Left ventricle myocardium superior (tissue), 1 donor: ENCODE measurements around the gene SLC25A22. TPM values are rescaled to one million over a fixed set of nuclear protein-coding genes. Genes with fewer than 3 reads are reported as not detected.

Experiments
- ATAC-seq: fragments of 200-7000 bp; cut with Tn5 transposase; one replicate; pipeline ENCODE4 v1.9.1; 2020; ENCODE audit warnings: mild to moderate bottlenecking, moderate library complexity
- DNase-seq: peaks from one replicate; pipeline ENCODE4 v3.0.0-alpha.2; 2020
- intact Hi-C: fragments of 100-400 bp; cut with micrococcal nuclease; formaldehyde crosslinking; loops from one replicate; pipeline ENCODE4 v1.11.0; 2022
- total RNA-seq: library from RNA; stranded (reverse); fragmentation: NEBNext Ultra II Directional; extraction: Animal tissue kit (Norgen Biotek cat#: 25700); gene quantifications from one replicate; pipeline ENCODE4 v1.2.1, GENCODE V29; 2021
- donor health status: DM: no; HTN: yes; CAD: no; lungs with severe emphysema.

Gene SLC25A22
- total RNA-seq, 1 donor from 2014 or later, result 3.5 TPM

DNA sequence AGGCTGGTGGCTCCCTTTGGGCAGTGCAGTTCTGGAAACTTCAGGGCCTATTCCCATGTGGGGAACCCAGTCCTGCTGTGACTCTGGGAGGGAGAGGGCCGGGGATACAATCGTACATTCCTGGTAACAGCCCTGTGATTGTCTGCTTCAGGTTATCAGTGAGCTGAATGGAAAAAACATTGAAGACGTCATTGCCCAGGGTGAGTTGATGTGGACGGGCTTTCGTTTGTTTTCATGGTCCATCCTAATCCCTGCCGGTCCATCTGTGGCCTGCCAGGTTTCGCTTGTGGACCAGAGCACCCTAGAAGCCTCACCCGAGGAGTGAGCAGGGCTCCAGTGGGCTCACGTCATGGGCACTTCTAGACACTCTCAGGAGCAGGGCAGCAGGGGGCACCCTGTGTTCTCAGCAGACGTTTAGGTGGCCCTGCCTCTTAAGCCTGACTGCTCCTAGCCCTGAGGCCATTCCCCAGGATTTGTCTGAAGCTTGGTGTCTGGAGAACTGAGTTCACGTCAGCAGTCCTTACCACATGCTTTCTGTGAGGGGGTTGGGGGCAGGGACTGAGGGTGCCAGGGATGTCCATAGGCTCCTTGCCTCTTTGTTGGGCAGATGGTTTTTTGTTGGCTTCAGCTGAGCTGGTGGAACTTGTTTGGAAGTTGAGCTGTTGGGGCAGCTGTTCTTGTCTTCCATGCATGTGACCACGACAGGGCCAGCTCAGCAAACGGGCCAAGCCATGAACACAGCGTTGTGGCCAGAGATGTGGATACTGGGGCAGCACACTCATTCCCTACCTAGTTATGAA lies 13.6 kb upstream of the SLC25A22 start:
- no peak for DNase-seq
- intact Hi-C loops, result no loop called here
- no peak for ATAC-seq

DNA sequence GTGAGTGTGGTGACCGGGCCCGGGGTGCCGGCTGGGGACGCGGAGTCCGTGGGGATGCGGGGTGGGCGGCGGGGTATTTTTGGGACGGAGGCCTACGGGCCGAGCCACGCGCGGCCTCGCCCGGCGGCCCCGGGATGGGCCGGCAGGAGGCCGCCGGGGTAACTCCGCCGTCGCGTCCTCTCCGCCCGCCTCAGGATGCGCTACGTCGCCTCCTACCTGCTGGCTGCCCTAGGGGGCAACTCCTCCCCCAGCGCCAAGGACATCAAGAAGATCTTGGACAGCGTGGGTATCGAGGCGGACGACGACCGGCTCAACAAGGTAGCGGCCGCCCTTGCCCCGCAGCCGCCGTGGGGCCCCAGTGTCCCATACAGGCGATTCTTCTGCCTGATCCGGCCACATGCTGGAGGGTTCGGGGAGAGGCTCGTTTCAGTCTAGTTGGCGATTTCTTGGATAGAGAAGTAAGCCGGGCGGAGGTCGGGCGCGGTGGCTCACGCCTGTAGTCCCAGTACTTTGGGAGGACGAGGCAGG lies 12.0 kb upstream of the SLC25A22 start:
- ATAC-seq (no peak), DNase-seq (no peak)
- intact Hi-C loops, result no loop called here

DNA sequence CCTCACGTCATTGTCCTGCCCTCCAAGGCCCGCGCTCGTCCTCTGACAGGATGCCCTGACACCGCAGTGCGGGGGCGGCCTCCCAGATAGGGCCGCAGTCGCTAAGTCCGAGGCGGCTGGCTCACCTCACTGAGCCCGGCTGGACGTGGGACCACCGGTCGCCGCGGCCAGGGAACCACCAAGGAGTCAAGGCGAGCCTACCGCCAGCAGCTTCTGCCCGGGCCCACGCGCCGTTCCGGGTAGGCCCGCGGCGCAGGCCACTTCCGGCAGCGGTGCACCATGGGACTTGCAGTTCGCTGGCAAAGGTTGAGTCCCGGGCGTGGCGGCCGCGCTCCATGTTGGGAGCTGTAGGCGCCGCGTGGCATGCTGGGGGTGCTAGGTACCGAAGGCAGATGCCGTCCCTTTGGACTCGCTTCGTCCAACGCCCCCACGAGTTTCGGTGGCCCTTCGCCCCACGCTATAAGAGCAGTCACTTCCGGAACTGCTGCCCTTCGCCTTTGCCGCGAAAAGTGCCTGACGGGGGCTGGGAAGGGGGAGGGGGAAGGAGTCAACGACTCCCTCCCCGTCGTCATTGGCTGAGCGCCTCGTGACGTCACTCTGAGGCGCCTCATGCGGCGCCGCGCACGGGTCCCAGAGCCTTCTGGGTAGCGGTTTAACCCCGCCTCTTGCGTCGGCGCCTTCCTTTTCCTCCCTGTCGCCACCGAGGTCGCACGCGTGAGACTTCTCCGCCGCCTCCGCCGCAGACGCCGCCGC lies 11.4 kb upstream of the SLC25A22 start, which contains the start of gene RPLP2:
TSS of gene RPLP2 (plus strand) at position 681 of the 753 bp plus-strand sequence. CDS start 268 bp downstream, outside the sequence.
- ATAC-seq, result peak; percentile 90
- DNase-seq, result peak; percentile 99
- intact Hi-C loops, result no loop called here

DNA sequence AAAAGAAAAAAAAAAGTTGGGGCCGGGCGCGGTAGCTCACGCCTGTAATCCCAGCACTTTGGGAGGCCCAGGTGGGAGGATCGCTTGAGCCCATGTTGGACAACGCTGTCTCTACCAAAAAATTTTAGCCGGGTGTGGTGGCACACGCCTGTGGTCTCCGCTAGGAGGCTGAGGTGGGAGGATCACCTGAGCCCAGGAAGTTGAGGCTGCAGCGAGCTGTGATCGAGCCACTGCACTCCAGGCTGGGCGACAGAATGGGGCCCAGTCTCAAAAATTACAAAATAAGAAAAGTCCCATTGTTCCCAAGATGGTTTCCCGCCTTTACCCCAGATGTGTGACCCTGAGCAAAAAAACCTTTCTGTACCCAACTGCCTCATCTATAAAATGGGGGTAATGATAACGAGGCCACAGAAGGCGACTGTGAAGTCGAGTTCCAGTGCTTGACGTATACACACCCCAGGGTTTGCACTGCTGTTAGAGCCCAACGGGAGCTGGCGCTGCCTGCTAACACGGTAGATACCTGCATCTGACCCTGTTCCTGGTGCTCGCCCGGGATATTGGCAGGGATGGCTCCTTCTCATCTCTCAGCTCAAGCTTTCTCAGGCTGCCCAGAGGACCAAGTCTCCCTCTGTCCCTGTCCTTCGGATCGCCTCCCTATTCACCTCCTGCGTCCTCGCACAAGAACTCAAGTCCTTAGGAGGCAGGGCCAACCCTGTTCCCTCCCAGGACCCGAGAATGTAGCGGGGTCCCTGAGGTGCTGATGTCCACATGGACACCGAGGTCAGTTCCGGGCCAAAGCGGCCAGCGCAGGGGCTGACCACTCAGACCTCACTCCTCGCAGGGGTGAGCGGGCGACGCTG lies 10.6 kb upstream of the SLC25A22 start:
- ATAC-seq (no peak), DNase-seq (no peak)
- intact Hi-C loops, result no loop called here

DNA sequence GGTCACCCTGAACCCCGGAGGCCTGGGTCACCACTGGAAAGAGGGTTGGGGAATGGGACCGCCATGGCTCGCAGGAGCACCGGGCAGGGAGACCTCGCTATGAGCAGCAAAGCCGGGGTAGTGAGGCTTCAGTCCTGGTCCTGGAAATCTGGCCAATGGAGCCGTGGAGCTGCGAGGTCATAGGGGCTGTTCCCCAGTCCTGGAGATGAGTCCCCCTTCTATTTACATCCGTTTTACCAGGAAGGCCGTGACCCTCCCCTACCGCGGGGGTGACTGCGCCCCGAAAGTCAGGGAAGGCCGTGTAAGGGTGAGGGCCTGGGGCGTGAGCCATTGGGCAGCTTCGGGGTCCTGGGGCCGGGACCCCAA lies 6.5 kb upstream of the SLC25A22 start:
- intact Hi-C loops, result no loop called here
- no peak for ATAC-seq

DNA sequence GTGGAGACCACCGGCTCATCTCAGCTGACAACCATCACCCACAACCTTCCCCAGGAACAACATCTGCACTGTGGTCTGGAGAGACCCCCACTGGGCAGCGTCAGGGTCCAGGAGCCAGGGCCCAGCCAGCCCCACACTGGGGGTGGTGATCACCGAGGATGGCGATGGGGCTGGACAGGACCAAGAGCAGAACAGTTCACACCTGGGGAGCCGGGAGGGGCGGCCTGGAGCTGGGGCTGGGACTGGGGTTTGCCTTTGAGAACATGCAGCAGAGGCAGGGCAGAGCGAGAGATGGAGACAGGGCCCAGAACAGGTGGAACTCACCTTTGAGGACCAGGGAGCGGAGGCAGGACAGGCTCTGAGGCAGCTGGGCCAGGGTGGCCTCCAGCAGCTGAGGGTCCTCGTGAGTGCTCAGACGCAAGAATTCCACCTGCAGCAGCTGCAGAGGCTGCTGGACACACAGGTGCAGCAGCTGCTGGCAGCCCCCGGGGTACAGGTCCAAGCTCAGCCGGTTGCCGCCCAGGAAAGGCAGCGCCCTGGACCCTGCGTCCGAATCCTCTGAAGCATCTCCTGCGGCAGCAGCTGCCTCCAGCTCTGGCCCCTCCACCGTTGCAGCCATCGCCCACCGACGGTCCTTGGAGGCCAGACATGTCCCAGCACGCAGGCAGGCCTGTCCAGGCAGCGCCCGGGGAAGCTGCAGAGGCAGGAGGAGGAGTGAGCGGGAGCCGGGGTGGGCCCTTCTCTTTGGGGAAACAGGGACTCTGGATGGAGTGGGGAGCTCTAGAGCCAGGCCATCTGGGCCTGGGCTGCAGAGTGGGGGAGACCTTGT lies 5.9 kb upstream of the SLC25A22 start:
- no peak for ATAC-seq
- no peak for DNase-seq
- intact Hi-C loops, result no loop called here

More for the DNA sequence above, 6.5 kb upstream of the SLC25A22 start:
- no peak for DNase-seq

DNA sequence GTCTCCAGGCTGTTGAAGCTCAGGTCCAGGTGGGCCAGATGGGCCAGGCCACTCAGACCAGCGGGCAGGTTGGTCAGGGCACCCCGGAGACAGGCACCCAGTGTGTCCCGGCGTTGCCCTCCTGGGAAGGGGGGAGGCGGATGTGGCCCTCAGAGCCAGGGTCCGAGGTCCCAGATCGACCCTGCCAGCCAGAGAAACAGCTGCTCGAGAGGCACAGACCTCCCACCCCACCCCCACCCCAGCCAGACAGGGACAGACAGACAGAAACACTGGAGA lies 5.3 kb upstream of the SLC25A22 start:
- ATAC-seq (no peak), DNase-seq (no peak)
- intact Hi-C loops, result no loop called here

DNA sequence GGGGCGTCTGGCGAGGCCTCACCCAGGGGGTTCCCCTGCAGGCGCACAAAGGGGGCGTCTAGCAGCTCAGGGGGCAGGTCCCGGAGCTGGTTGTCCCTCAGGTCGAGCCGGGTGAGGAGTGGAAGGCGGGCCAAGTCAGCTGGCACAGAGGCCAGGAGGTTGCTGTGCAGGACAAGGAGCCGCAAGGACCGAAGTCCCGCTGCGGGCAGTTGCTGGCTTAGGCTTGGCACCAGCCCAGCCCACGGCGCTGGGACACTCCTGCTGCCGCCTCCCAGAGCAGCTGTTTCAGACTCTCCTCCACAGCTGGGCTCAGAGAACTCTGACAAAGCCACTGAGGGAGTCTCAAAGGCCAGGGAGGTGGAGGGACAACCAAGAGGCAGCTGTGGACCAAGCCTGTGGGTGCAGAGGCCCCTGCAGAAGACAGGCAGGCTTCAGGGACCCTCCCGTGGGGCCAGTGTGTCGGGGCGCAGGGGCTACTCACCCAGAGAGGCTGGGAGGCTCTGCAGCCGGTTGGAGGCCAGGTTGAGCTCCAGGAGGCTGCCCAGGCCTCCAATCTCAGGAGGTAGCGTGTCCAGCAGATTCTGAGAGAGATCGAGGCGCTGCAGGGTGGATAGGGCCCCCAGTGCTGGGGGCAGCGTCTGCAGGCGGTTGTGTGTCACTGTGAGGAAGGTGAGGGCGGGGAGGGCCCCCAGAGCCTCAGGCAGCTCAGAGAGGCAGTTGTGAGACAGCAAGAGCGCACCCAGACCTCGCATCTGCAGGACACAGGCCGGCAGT lies 4.8 kb upstream of the SLC25A22 start:
- ATAC-seq, result no peak
- intact Hi-C loops, result no loop called here
- no peak for DNase-seq

DNA sequence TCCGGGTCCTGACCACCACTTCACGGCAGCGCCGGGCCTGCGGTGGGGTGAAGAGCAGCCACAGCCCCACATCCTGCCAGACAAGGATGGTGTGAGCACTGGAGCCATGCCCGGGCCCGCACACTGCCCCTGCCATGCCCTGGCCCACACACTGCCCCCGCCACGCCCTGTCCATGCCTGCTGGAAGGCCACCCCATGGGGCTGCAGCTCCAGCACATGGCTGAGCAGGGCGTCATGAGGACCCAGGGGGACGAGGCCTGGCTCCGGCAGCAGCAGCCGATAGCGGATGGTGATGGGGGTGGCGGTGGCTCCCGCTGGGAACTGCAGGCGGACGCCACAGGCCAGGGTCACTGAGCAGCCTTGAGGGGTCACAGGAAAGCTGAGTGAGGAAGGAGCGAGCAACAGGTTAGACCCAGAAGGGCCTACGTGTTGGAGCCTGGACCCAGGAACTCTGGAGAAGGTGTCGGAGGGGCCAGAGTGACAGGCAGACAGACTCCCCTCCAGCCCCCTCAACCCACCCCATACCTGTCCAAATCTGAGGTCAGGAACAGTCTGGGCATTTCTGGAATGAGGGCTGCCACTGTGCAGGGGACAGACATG lies 4.0 kb upstream of the SLC25A22 start:
- no peak for ATAC-seq
- intact Hi-C loops, result no loop called here

DNA sequence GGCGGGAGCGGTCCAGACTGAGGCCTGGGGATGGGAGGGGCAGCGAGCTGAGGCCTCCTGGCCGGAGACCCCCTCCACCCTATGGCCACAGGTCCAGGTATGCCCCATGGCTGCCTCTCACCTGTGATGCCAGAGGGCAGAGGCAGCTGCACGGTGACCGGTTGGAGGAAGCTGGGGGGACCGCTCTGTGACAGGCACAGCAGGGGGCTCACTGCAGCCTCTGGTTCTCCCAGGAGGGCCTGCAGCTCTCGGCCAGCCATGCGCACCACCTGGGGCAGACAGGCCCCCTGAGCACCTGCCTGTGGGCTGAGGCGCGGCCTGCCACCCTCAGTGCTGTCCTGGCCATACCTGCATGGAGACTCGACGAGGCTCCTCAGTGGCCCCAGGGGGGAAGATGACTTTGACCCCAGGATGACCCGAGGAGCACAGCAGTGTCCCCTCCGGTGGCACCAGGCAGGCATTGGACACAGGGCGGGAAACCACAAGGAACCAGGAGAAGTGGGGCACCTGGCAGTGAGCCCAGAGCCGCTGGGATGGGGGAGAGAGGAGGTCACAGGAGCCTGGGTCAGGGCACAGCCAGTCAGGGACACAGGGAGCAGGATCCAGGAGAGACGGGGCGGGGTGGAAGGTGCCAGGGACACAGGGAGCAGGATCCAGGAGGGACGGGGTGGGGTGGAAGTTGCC lies 3.2 kb upstream of the SLC25A22 start:
- DNase-seq, result no peak
- no peak for ATAC-seq
- intact Hi-C loops, result no loop called here

More for the DNA sequence above, 4.0 kb upstream of the SLC25A22 start:
- no peak for DNase-seq

DNA sequence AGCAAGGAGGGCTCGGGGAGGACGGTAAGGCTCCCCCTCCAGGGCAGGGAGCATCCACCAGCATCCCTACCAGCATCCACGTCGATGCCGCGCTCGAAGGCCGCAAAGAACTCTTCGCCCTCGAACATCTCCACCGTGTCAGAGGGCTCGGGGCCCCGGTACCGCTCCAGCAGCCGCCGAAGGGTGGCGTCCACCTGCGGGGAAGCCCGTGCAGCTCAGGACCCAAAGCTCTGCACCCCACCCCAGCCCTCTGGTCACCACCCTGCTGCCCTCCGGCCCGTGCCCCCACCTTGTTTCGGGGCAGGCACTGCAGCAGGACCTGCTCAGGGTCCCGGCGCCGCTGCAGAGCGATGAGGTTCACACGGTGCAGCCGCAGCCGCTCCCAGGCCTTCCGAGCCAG lies 2.4 kb upstream of the SLC25A22 start:
- intact Hi-C loops, result no loop called here

DNA sequence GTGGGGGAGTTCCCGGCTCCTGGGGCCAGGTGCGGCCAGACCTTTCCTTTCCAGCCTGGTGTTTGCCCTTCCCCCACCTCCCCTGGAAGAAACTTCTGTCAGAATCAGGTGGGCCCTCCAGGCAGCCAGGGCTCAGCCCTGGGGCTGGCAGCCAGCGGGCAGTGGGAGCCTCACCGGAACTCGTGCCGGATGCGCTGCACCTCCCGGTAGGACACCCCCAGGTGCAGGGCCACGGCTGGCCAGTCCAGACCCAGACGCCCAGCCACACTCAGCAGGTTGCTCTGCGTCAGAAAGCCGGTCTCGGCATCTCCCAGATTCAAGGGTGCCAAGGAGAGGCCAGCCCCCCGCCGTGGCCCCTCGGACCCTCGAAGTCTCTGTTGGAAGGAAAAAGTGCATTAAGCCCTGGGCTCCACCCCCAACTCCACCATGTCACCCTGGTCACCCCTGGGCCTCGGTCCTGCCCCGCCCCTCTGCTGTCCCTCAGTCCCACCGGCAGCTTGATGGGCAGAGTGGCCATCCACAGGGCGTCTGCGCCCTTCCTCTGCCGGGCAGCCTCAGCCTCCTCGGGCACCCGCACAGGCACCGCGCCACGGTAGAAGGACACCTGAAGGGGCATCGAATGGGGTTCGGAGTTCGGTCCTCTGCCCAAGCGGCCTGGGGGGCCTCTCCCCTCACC lies 1.7 kb upstream of the SLC25A22 start:
- no peak for ATAC-seq
- intact Hi-C loops, result no loop called here
- DNase-seq, result peak; percentile 31

More for the DNA sequence above, 2.4 kb upstream of the SLC25A22 start:
- DNase-seq (peak; percentile 36), ATAC-seq (no peak)

DNA sequence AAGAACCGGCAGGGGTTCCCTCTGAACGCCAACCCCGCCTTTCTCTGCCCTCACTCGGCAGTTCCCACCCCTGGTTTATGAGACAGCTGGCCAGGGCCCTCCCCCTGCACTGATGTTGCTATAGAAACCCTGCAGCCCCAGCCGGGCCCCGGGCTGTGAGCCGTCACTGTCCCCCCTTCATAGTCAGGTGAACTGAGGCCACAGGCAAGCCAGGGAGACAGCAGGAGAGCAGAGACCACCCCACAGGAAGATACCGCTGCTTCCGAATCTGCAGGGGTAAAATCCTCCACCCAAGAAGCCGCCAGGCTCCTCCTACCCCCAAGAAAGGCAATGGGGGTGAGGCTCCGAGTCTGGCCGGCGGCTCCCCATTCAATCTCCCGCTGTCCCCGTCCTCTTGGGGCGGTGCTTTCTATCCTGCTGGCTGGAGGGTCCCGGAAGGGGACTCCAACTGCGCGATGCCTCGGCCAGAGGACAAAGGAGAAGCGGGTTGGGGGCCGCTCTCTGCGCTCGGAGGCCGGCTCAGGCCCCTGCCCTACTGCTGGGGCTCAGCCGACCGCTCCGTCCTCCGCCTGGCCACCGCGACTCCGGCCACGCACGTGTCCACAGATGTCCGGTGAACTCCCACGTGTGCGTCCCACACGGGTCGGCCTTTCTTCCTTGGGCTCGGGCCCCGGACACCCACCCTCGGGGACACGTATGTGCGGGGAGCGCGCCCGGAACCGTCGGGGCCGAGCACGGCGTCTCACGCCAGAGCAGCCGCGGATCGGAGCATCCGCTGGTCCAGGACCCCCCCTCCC lies 587 bp downstream of the SLC25A22 start:
- ATAC-seq (peak; percentile 57), DNase-seq (peak; percentile 78)
- intact Hi-C loops, result no loop called here

DNA sequence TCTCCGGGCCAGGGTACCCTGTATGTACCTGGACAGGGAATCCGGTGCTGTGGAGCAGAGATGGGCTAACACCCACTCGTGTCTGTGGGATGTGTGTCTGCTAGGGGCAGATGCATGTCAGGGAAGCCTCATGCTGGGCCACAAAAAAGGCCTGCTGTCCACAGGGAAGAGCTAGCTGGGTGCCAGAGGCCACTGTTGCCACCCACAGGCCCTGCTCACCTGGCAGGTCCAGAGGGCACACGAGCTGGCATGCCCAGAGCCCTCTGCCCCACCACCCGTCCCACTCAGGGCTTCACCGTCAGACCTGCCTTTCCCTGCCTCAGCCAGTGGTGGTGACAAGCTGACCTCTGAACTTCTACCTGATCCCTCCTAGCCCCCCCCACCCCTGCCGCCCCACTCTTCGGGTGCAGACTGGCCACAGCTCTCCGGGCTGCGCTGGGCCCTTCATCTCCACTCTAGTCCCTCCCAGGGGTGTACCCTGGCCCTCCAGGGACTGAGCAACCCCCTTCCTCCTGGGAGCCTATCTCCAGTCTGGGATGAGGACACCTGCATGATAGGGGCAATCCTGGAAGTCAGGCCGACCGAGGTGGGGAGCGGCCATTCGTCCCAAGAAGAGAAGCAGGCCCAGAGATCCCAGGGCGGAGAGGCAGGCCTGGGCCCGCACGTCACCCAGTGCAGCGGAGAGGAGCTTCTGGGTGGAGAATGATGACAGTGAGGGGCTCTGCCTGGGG lies 1.4 kb downstream of the SLC25A22 start:
- DNase-seq (peak; percentile 34), ATAC-seq (no peak)
- intact Hi-C loops, result no loop called here
